ENCODE results near the gene ATP1B3.

ATP1B3 gene

GRCh38 chr3:141859651-141860050 lies 16.8 kb upstream of the ATP1B3 start:
- TF ChIP-seq, protein P1, sequence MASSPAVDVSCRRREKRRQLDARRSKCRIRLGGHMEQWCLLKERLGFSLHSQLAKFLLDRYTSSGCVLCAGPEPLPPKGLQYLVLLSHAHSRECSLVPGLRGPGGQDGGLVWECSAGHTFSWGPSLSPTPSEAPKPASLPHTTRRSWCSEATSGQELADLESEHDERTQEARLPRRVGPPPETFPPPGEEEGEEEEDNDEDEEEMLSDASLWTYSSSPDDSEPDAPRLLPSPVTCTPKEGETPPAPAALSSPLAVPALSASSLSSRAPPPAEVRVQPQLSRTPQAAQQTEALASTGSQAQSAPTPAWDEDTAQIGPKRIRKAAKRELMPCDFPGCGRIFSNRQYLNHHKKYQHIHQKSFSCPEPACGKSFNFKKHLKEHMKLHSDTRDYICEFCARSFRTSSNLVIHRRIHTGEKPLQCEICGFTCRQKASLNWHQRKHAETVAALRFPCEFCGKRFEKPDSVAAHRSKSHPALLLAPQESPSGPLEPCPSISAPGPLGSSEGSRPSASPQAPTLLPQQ (tag by site-specific recombination; IDR thresholded peaks at IDR 0.05): no peak
- TF ChIP-seq ZNF555 (tag by site-specific recombination; conservative IDR thresholded peaks at IDR 0.05): no peak
- TF ChIP-seq ZNF48 (tag by site-specific recombination; IDR thresholded peaks at IDR 0.05): no peak
- no peak for TF ChIP-seq ZNF423 (tag by site-specific recombination; IDR thresholded peaks at IDR 0.05)
- no peak for TF ChIP-seq ZFP37 (tag by site-specific recombination; IDR thresholded peaks at IDR 0.05)
- TF ChIP-seq ELK4 (IDR thresholded peaks at IDR 0.05; ENCODE audit: borderline replicate concordance, low read depth, low read length): no peak
- TF ChIP-seq, protein P2, sequence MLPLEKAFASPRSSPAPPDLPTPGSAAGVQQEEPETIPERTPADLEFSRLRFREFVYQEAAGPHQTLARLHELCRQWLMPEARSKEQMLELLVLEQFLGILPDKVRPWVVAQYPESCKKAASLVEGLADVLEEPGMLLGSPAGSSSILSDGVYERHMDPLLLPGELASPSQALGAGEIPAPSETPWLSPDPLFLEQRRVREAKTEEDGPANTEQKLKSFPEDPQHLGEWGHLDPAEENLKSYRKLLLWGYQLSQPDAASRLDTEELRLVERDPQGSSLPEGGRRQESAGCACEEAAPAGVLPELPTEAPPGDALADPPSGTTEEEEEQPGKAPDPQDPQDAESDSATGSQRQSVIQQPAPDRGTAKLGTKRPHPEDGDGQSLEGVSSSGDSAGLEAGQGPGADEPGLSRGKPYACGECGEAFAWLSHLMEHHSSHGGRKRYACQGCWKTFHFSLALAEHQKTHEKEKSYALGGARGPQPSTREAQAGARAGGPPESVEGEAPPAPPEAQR (tag by site-specific recombination; IDR thresholded peaks at IDR 0.05): no peak
- TF ChIP-seq ZNF121 (tag by site-specific recombination; IDR thresholded peaks at IDR 0.05): no peak
- no peak for TF ChIP-seq ZNF174 (tag by site-specific recombination; IDR thresholded peaks at IDR 0.05)
- no peak for TF ChIP-seq ZNF664 (tag by site-specific recombination; IDR thresholded peaks at IDR 0.05)
- no peak for TF ChIP-seq BCL11A (tag by site-specific recombination; IDR thresholded peaks at IDR 0.05; ENCODE audit: low read depth)
- H3K4me1 ChIP-seq (ENCODE audit: control insufficient read depth, insufficient read depth, low read length): no peaks in the 10 kb centered on the region
- no peak overlapping the region for H3K27ac ChIP-seq (ENCODE audit: extremely low read depth, low read depth, low read length)
- POLR2A ChIA-PET: no interaction called here
- no peaks in the 10 kb centered on the region for H3K9me3 ChIP-seq (ENCODE audit: control insufficient read depth, insufficient read depth, low read depth, low read length)
- H3K4me3 ChIP-seq (ENCODE audit: low read depth, low read length): no peak overlapping the region
- H3K36me3 ChIP-seq (ENCODE audit: control insufficient read depth in 2 of 2, insufficient read depth in 1 of 2, low read length in 2 of 2): no peaks in the 10 kb centered on the region
- CTCF ChIA-PET: no interaction called here

DNA sequence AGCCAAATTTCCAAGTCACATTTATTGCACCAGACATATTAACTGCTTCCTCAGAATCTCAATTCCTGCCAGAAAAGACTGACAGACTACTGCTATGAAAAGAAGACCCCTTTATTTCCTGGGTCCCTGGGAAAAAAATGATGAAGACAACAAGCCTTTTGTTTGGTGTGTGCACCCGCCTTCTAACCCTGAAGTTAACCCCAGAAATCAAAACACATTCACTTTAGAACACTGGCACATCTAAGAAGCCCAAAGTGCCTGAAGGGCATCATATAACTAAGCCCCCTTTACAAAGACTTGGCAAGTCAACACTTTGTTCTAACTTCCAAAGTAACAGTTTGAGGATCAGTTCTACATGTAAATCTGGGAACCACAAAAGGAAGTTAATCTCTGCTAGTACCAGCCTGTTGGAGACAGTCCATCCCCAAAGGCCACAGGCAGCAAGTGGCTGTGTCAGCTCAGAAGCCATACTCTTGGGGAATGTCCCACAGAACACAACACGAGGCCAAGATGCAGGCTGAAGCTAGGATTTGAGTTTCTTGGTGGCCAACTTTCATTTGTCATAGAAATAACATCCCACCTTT lies 16.3 kb upstream of the ATP1B3 start:
- POLR2A ChIA-PET: no interaction called here
- no peaks in the 10 kb centered on the region for H3K4me1 ChIP-seq (ENCODE audit: control insufficient read depth, insufficient read depth, low read length)
- H3K9me3 ChIP-seq (ENCODE audit: control insufficient read depth, insufficient read depth, low read depth, low read length): no peaks in the 10 kb centered on the region
- TF ChIP-seq ZNF76 (tag by site-specific recombination; IDR thresholded peaks at IDR 0.05; ENCODE audit: borderline replicate concordance, low read depth): no peak
- no peak for TF ChIP-seq KLF8 (tag by site-specific recombination; IDR thresholded peaks at IDR 0.05)
- TF ChIP-seq ZNF560 (tag by site-specific recombination; IDR thresholded peaks at IDR 0.05; ENCODE audit: borderline replicate concordance): no peak
- no peak for TF ChIP-seq ZNF423 (tag by site-specific recombination; IDR thresholded peaks at IDR 0.05)
- no peak for TF ChIP-seq ZNF623 (tag by site-specific recombination; IDR thresholded peaks at IDR 0.05)
- TF ChIP-seq ZNF394 (tag by site-specific recombination; IDR thresholded peaks at IDR 0.05; ENCODE audit: borderline replicate concordance): no peak
- no peak for TF ChIP-seq GLI4 (tag by site-specific recombination; IDR thresholded peaks at IDR 0.05)
- no peak for TF ChIP-seq ZNF677 (tag by site-specific recombination; IDR thresholded peaks at IDR 0.05)
- no peak for TF ChIP-seq SETDB1 (IDR thresholded peaks at IDR 0.05; ENCODE audit: insufficient read length, low read length)
- no peak for TF ChIP-seq SCRT2 (tag by site-specific recombination; IDR thresholded peaks at IDR 0.05)
- TF ChIP-seq ZNF785 (tag by site-specific recombination; IDR thresholded peaks at IDR 0.05): no peak
- no peak for TF ChIP-seq ZSCAN30 (tag by site-specific recombination; IDR thresholded peaks at IDR 0.05)
- TF ChIP-seq ZNF621 (tag by site-specific recombination; IDR thresholded peaks at IDR 0.05): no peak
- no peaks in the 10 kb centered on the region for H3K36me3 ChIP-seq (ENCODE audit: control insufficient read depth in 2 of 2, insufficient read depth in 1 of 2, low read length in 2 of 2)
- H3K4me3 ChIP-seq (ENCODE audit: low read depth, low read length): no peak overlapping the region
- CTCF ChIA-PET: interaction anchor here (0.6 kb wide), 1 partner anchor 48 kb away, joined by 3 read pairs; no protein-coding TSS in a partner anchor
- no peak overlapping the region for H3K27ac ChIP-seq (ENCODE audit: extremely low read depth, low read depth, low read length)
